Endodermal cell (in vitro differentiated cells): ENCODE data around the gene EZR. TPM values are rescaled to one million over a fixed set of nuclear protein-coding genes. Genes with fewer than 3 reads are reported as not detected.

Experiments used
- DNase-seq: peaks from one replicate; pipeline ENCODE4 v3.0.0-alpha.2; 2017
- H3K27ac ChIP-seq: 2 replicates; pipeline ENCODE4 v1.5.1; 2013; ENCODE audit warnings: mild to moderate bottlenecking, low read depth, low read length, moderate library complexity
- H3K27me3 ChIP-seq: 2 replicates; pipeline ENCODE4 v1.6.1; 2013; ENCODE audit warnings: mild to moderate bottlenecking, low read length, moderate library complexity; ENCODE audit not compliant: insufficient read depth, control insufficient read depth, poor library complexity, severe bottlenecking
- H3K36me3 ChIP-seq: 2 replicates; pipeline ENCODE4 v1.7.0; 2013; ENCODE audit warnings: mild to moderate bottlenecking, low read length, moderate library complexity; ENCODE audit not compliant: control insufficient read depth, insufficient read depth
- H3K4me1 ChIP-seq: one replicate; pipeline ENCODE4 v1.7.0; 2013; ENCODE audit warnings: low read length; ENCODE audit not compliant: control insufficient read depth, insufficient read depth
- H3K4me3 ChIP-seq: 2 replicates; pipeline ENCODE4 v1.5.1; 2013; ENCODE audit warnings: mild to moderate bottlenecking, low read length, moderate library complexity
- H3K9ac ChIP-seq: 2 replicates; pipeline ENCODE4 v1.6.1; 2013; ENCODE audit warnings: mild to moderate bottlenecking, low read length, moderate library complexity; ENCODE audit not compliant: poor library complexity, severe bottlenecking; ENCODE audit errors: extremely low read depth
- H3K9me3 ChIP-seq: 2 replicates; pipeline ENCODE4 v1.6.1; 2013; ENCODE audit warnings: mild to moderate bottlenecking, low read length, moderate library complexity; ENCODE audit not compliant: control insufficient read depth
- H3K27ac Mint-ChIP-seq: 2 replicates; pipeline ENCODE4 v1.8.0; 2020; ENCODE audit warnings: mixed read lengths
- H3K27me3 Mint-ChIP-seq: 2 replicates; pipeline ENCODE4 v1.8.0; 2021; ENCODE audit warnings: mild to moderate bottlenecking, mixed read lengths; ENCODE audit not compliant: insufficient read depth
- H3K36me3 Mint-ChIP-seq: 2 replicates; pipeline ENCODE4 v1.8.0; 2020; ENCODE audit warnings: low read depth, mixed read lengths
- H3K4me1 Mint-ChIP-seq: 2 replicates; pipeline ENCODE4 v1.8.0; 2020; ENCODE audit warnings: mixed read lengths
- H3K4me3 Mint-ChIP-seq: 2 replicates; pipeline ENCODE4 v1.8.0; 2020; ENCODE audit warnings: mild to moderate bottlenecking, moderate library complexity, mixed read lengths
- H3K9me3 Mint-ChIP-seq: 2 replicates; pipeline ENCODE4 v1.8.0; 2020; ENCODE audit warnings: mild to moderate bottlenecking, mixed read lengths
- WGBS, 2 experiments: methylation state at CpG; one replicate each; pipeline versions ENCODE4 v1.1.5 to v1.1.7; 2013; ENCODE audit warnings: missing lambda C conversion rate in 2 of 2, mixed read lengths in 1 of 2; ENCODE audit not compliant: insufficient coverage in 1 of 2, insufficient read length in 1 of 2; 5-methylcytosine and 5-hydroxymethylcytosine counted together
- total RNA-seq, 2 donors: library from RNA; stranded (reverse); fragmentation: NEBNext Ultra II Directional in 1 of 2; extraction: Animal tissue kit (Norgen Biotek cat#: 25700) in 1 of 2; gene quantifications; 2 replicates in 1 of 2; 3 replicates in 1 of 2; pipeline ENCODE4 v1.2.1, GENCODE V29; 2021
- TF ChIP-seq, protein P1 (sequence below): fragments of 200-600 bp; sonication (generic); conservative IDR thresholded peaks from 2 replicates; pipeline ENCODE4 v1.5.0; 2021; ENCODE audit warnings: antibody characterized with exemption, mild to moderate bottlenecking

EZR gene
- total RNA-seq, 2 donors from 2014 or later: 145 to 209 TPM

DNA sequence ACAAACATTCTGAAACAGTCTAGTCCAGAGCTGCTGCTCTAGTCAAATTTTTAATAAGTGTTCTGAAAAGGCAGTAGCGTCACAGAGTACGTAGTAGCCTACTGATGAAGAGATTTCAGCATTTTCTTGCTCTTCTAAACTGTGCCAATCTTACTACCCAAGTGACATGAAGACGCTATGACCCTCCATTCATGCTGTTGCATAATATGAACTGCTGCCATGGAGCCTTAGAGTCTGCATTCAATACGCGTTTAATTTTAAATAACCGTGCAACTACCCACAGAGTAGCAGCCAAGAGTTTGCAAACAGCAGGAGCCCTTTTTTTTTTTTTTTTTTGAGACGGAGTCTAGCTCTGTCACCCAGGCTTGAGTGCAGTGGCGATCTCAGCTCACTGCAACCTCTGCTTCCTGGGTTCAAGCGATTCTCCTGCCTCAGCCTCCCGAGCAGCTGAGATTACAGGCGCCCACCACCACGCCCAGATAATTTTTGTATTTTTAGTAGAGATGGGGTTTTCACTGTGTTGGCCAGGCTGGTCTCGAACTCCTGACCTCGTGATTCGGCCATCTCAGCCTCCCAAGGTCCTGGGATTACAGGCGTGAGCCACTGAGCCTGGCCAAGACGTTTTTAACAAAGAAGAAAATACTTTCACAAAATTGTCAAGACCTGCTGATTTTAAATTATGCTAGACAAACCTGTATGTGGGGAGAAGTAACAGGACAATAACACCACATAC, 44.3 kb downstream of the EZR start:
- Histone ChIP-seq H3K27me3 (no peaks in the 10 kb centered on the region), H3K27ac (no peak overlapping the region), H3K9me3 (no peaks in the 10 kb centered on the region), H3K9ac (no peak overlapping the region), H3K4me3 (peak overlapping the region; percentile 28), H3K36me3 (peaks cover 95% of the 10 kb centered on the region), H3K4me1 (peaks cover 15% of the 10 kb centered on the region)
- WGBS, 2 experiments: 94 to 97% methylated on average over 9 to 17 of the region's 17 CpGs
- Mint-ChIP-seq H3K9me3 (no peaks in the 10 kb centered on the region), H3K4me1 (peaks cover 60% of the 10 kb centered on the region), H3K4me3 (peak overlapping the region; percentile 10), H3K27me3 (no peaks in the 10 kb centered on the region), H3K36me3 (peaks cover 90% of the 10 kb centered on the region), H3K27ac (peak overlapping the region; percentile 44)
- TF ChIP-seq, protein P1, sequence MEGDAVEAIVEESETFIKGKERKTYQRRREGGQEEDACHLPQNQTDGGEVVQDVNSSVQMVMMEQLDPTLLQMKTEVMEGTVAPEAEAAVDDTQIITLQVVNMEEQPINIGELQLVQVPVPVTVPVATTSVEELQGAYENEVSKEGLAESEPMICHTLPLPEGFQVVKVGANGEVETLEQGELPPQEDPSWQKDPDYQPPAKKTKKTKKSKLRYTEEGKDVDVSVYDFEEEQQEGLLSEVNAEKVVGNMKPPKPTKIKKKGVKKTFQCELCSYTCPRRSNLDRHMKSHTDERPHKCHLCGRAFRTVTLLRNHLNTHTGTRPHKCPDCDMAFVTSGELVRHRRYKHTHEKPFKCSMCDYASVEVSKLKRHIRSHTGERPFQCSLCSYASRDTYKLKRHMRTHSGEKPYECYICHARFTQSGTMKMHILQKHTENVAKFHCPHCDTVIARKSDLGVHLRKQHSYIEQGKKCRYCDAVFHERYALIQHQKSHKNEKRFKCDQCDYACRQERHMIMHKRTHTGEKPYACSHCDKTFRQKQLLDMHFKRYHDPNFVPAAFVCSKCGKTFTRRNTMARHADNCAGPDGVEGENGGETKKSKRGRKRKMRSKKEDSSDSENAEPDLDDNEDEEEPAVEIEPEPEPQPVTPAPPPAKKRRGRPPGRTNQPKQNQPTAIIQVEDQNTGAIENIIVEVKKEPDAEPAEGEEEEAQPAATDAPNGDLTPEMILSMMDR: no peak
- DNase-seq: no peak

DNA sequence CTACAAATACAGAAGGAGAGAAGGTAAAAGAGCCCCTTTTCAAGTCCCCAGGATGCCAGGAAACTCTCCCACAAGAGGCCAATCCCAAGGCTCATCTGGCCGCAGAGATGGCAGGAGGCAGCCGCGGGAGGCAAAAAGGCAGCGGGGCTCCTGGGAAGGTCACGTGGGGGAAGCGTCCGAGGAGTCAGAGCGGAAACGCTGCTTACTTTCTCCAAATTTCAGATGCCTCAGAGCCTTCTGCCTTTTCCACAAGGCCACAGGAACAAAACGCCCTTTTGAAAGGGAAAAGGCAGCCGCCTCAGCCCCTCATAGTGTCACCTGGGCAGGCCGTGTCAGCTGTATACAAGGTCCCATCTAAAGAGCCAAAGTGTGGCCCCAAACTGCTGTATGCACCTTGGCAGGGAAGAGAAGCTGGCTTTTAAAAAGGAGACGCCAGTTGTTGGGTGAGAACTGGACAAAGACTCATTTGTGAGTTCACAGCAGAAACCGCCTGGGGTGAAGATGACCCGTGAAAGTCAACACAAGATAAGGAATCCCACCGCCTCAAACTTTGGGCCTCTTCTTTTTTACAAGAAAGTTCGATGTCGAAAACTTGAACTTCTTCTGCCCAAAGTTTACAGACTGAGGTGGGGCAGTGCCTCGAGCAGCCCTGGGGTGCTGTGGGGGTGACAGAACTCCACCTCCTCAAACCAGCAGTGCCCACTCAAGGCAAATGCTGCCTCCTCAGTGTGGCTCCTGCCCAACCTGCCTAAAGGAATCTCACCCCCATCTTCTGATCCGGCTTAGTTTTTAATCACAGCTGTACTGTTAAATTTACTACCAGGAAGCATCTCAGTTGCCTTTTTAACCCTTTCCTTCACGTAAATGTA, 45.4 kb downstream of the EZR start:
- H3K4me3 ChIP-seq: peak overlapping the region; percentile 28
- WGBS, 2 experiments: 61 to 72% methylated on average over 18 to 21 of the region's 21 CpGs
- H3K4me3 Mint-ChIP-seq: peak overlapping the region; percentile 10
- no peaks in the 10 kb centered on the region for H3K9me3 ChIP-seq
- TF ChIP-seq, protein P1: no peak
- H3K4me1 Mint-ChIP-seq: peaks cover 55% of the 10 kb centered on the region
- H3K27ac Mint-ChIP-seq: peak overlapping the region; percentile 64
- H3K27me3 Mint-ChIP-seq: no peaks in the 10 kb centered on the region
- DNase-seq: peak; percentile 85
- peaks cover 98% of the 10 kb centered on the region for H3K36me3 ChIP-seq
- H3K9ac ChIP-seq: peak overlapping the region; percentile 13
- peaks cover 15% of the 10 kb centered on the region for H3K4me1 ChIP-seq
- no peaks in the 10 kb centered on the region for H3K9me3 Mint-ChIP-seq
- no peaks in the 10 kb centered on the region for H3K27me3 ChIP-seq
- H3K36me3 Mint-ChIP-seq: peaks cover 93% of the 10 kb centered on the region
- H3K27ac ChIP-seq: no peak overlapping the region

DNA sequence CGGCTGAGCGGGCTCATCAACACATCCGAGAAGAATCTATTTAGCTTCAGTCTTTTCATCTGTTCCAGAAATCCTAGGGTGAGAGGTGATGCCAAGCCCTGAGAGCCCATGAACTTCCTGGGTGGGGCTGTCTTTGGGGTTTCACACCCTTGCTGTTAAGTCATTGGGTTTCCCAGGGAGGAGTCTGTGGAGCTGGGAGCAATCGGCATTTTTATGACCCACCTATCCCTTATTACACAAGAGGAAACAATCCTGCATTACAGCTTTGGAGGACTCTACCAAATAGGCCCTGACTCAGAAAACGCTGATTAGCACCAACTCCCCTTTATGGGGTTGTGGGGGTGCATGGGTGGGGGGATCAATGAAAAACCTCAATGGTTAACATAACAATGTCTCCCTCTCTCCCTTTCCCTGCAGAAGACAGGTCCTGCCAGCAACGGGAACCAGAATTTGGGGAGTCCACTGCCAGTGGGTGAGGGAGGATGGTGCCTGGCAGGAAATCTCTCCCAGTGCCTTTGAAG, 46.3 kb downstream of the EZR start:
- Histone ChIP-seq H3K36me3 (peaks cover 98% of the 10 kb centered on the region), H3K9ac (no peak overlapping the region), H3K27ac (no peak overlapping the region), H3K9me3 (no peaks in the 10 kb centered on the region), H3K4me3 (no peak overlapping the region), H3K4me1 (peaks cover 15% of the 10 kb centered on the region), H3K27me3 (no peaks in the 10 kb centered on the region)
- 79 to 89% methylated on average over 3 to 6 of the region's 6 CpGs for WGBS, 2 experiments
- peak overlapping the region; percentile 10 for H3K4me3 Mint-ChIP-seq
- peaks cover 52% of the 10 kb centered on the region for H3K4me1 Mint-ChIP-seq
- H3K27ac Mint-ChIP-seq: peak overlapping the region; percentile 64
- H3K27me3 Mint-ChIP-seq: no peaks in the 10 kb centered on the region
- no peaks in the 10 kb centered on the region for H3K9me3 Mint-ChIP-seq
- H3K36me3 Mint-ChIP-seq: peaks cover 95% of the 10 kb centered on the region
- TF ChIP-seq, protein P1: no peak
- no peak for DNase-seq
